ENCODE results near the gene MAML3.

The MAML3 gene

GRCh38 chr4:139957986-139958738, 195.8 kb downstream of the MAML3 start:
- DNase-seq (ENCODE audit: low read depth in 2 of 2) = no peak
- no peak overlapping the region for H3K4me3 ChIP-seq (replicated peaks in 1 of 2; ENCODE audit: low read depth in 2 of 2, low read length in 2 of 2)
- TF ChIP-seq CTCF (IDR thresholded peaks at IDR 0.05; ENCODE audit: low read depth, low read length) = no peak

GRCh38 chr4:139957065-139957464, 196.9 kb downstream of the MAML3 start:
- TF ChIP-seq CTCF (IDR thresholded peaks at IDR 0.05; ENCODE audit: low read depth, low read length) = no peak
- H3K4me3 ChIP-seq (replicated peaks in 1 of 2; ENCODE audit: low read depth in 2 of 2, low read length in 2 of 2) = no peak overlapping the region
- no peak for DNase-seq (ENCODE audit: low read depth in 2 of 2)

- no peak overlapping the region for H3K4me3 ChIP-seq (replicated peaks in 1 of 2; ENCODE audit: low read depth in 2 of 2, low read length in 2 of 2)
- TF ChIP-seq CTCF (IDR thresholded peaks at IDR 0.05; ENCODE audit: low read depth, low read length) = no peak
Observed at GRCh38 chr4:139956507-139957017, 197.4 kb downstream of the MAML3 start.

GRCh38 chr4:139955600-139955999, 198.4 kb downstream of the MAML3 start:
- H3K4me3 ChIP-seq (replicated peaks in 1 of 2; ENCODE audit: low read depth in 2 of 2, low read length in 2 of 2) = no peak overlapping the region
- no peak for TF ChIP-seq CTCF (IDR thresholded peaks at IDR 0.05; ENCODE audit: low read depth, low read length)
- DNase-seq (ENCODE audit: low read depth in 2 of 2) = no peak

More at GRCh38 chr4:139956507-139957017, 197.4 kb downstream of the MAML3 start:
- DNase-seq (ENCODE audit: low read depth in 2 of 2) = peak in 1 of 2 donors; percentile 74

GRCh38 chr4:139954512-139954911, 199.5 kb downstream of the MAML3 start:
- DNase-seq (ENCODE audit: low read depth in 2 of 2) = no peak
- H3K4me3 ChIP-seq (replicated peaks in 1 of 2; ENCODE audit: low read depth in 2 of 2, low read length in 2 of 2) = no peak overlapping the region
- no peak for TF ChIP-seq CTCF (IDR thresholded peaks at IDR 0.05; ENCODE audit: low read depth, low read length)

- DNase-seq (ENCODE audit: low read depth in 2 of 2) = peak; percentile 24 to 35
- no peak overlapping the region for H3K4me3 ChIP-seq (replicated peaks in 1 of 2; ENCODE audit: low read depth in 2 of 2, low read length in 2 of 2)
- TF ChIP-seq CTCF (IDR thresholded peaks at IDR 0.05; ENCODE audit: low read depth, low read length) = no peak
Observed at GRCh38 chr4:139951021-139951420, 203.0 kb downstream of the MAML3 start.
